ENCODE measurements around the gene CD300A. TPM values are rescaled to one million over a fixed set of nuclear protein-coding genes. Genes with fewer than 3 reads are reported as not detected.

The CD300A gene
- total RNA-seq, 5 donors from 2014 or later (not counting 1 experiment from before 2014, with no cell fraction given), result 9.2 to 18.8 (median 12.5) TPM

DNA sequence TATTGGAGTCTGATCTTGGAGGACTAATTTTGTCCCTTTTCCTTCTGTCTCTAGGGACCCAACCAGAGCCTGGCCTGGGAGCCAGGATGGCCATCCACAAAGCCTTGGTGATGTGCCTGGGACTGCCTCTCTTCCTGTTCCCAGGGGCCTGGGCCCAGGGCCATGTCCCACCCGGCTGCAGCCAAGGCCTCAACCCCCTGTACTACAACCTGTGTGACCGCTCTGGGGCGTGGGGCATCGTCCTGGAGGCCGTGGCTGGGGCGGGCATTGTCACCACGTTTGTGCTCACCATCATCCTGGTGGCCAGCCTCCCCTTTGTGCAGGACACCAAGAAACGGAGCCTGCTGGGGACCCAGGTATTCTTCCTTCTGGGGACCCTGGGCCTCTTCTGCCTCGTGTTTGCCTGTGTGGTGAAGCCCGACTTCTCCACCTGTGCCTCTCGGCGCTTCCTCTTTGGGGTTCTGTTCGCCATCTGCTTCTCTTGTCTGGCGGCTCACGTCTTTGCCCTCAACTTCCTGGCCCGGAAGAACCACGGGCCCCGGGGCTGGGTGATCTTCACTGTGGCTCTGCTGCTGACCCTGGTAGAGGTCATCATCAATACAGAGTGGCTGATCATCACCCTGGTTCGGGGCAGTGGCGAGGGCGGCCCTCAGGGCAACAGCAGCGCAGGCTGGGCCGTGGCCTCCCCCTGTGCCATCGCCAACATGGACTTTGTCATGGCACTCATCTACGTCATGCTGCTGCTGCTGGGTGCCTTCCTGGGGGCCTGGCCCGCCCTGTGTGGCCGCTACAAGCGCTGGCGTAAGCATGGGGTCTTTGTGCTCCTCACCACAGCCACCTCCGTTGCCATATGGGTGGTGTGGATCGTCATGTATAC is 26.5 kb upstream of the CD300A start:
- peaks cover 13 to 31% of the 10 kb centered on the region in 2 donors for H3K27me3 Mint-ChIP-seq
- POLR2A ChIA-PET, result no interaction called here
- ATAC-seq (replicated peaks in 1 of 4) (no peak), DNase-seq (no peak)
- WGBS (ENCODE audit: insufficient coverage), result 60% methylated on average over 30 of the region's 31 CpGs
- CTCF ChIA-PET, result no interaction called here
- Histone ChIP-seq H3K36me3 (ENCODE audit: control insufficient read depth in 2 of 2, extremely low read depth in 1 of 2, insufficient read depth in 1 of 2, low read length in 1 of 2) (no peaks in the 10 kb centered on the region), H3K9me3 (no peaks in the 10 kb centered on the region), H3K27ac (ENCODE audit: low read length) (no peak overlapping the region), H3K4me3 (ENCODE audit: control insufficient read depth in 1 of 2, extremely low read depth in 1 of 2, low read length in 1 of 2) (no peak overlapping the region), H3K4me1 (ENCODE audit: control insufficient read depth in 1 of 2, extremely low read depth in 1 of 2, insufficient read depth in 2 of 2, low read length in 2 of 2) (peaks cover 2 to 19% of the 10 kb centered on the region in 2 experiments), H3K27me3 (replicated peaks in 1 of 2; ENCODE audit: control insufficient read depth in 2 of 2, extremely low read depth in 1 of 2, insufficient read depth in 2 of 2, low read length in 1 of 2) (peaks cover 0 to 55% of the 10 kb centered on the region in 2 experiments)
- H3K27ac Mint-ChIP-seq, result no peak overlapping the region
- H3K9me3 Mint-ChIP-seq, result peaks cover 3 to 16% (median 7%) of the 10 kb centered on the region in 3 donors
- no peaks in the 10 kb centered on the region for H3K36me3 Mint-ChIP-seq
- no peak overlapping the region for H3K4me3 Mint-ChIP-seq
- H3K4me1 Mint-ChIP-seq, result peaks cover 2 to 5% (median 3%) of the 10 kb centered on the region in 3 donors

DNA sequence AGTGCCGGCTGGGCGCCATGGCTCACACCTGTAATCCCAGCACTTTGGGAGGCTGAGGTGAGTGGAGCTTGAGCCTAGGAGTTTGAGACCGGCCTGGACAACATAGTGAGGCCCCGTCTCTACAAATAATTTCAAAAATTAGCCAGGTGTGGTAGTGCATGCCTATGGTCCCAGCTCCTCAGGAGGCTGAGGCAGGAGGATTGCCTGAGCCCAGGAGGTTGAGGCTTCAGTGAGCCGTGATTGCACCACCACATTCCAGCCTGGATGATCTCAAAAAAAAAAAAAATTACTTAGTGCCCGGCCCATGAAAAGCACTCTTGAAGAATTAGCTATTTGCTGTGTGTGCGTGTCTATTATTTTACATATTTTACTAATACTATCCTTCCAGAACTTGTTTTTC is 24.9 kb upstream of the CD300A start:
- WGBS (ENCODE audit: insufficient coverage), result 100% methylated on average over 2 of the region's 7 CpGs
- H3K4me1 ChIP-seq (ENCODE audit: control insufficient read depth in 1 of 2, extremely low read depth in 1 of 2, insufficient read depth in 2 of 2, low read length in 2 of 2), result peaks cover 2 to 22% of the 10 kb centered on the region in 2 experiments
- H3K9me3 ChIP-seq, result no peaks in the 10 kb centered on the region
- Mint-ChIP-seq H3K27me3 (peaks cover 8 to 19% of the 10 kb centered on the region in 2 donors), H3K27ac (no peak overlapping the region), H3K4me1 (peaks cover 2 to 5% (median 3%) of the 10 kb centered on the region in 3 donors), H3K9me3 (peaks cover 3 to 16% (median 7%) of the 10 kb centered on the region in 3 donors), H3K4me3 (no peak overlapping the region), H3K36me3 (no peaks in the 10 kb centered on the region)
- no peak for ATAC-seq (replicated peaks in 1 of 4)
- no peaks in the 10 kb centered on the region for H3K36me3 ChIP-seq (ENCODE audit: control insufficient read depth in 2 of 2, extremely low read depth in 1 of 2, insufficient read depth in 1 of 2, low read length in 1 of 2)
- H3K27me3 ChIP-seq (replicated peaks in 1 of 2; ENCODE audit: control insufficient read depth in 2 of 2, extremely low read depth in 1 of 2, insufficient read depth in 2 of 2, low read length in 1 of 2), result peaks cover 0 to 57% of the 10 kb centered on the region in 2 experiments
- CTCF ChIA-PET, result no interaction called here
- DNase-seq, result no peak
- POLR2A ChIA-PET, result no interaction called here
- H3K27ac ChIP-seq (ENCODE audit: low read length), result no peak overlapping the region
- H3K4me3 ChIP-seq (ENCODE audit: control insufficient read depth in 1 of 2, extremely low read depth in 1 of 2, low read length in 1 of 2), result no peak overlapping the region

DNA sequence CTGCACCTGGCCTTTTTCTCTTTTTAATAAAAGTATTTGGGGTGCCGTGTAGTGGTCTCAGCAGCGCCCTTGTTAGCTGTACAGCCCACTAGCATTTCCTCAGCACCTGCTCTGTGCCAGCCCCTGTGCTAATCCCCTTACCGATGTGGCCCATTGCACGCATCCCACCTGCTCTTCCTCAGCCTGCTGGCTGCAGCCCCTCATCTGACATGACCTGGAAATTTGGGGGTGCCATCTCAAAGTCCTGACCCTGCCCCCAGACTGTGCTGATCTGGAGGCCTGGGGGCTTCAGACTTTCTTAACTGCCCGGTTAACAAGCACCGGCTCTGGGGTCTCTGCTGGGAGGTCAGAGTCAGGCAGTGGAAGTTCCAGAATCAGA is 24.2 kb upstream of the CD300A start:
- Mint-ChIP-seq H3K4me1 (peaks cover 2 to 5% (median 5%) of the 10 kb centered on the region in 3 donors), H3K27me3 (peaks cover 8 to 16% of the 10 kb centered on the region in 2 donors), H3K36me3 (no peaks in the 10 kb centered on the region), H3K9me3 (peaks cover 3 to 16% (median 4%) of the 10 kb centered on the region in 3 donors), H3K27ac (no peak overlapping the region), H3K4me3 (no peak overlapping the region)
- H3K36me3 ChIP-seq (ENCODE audit: control insufficient read depth in 2 of 2, extremely low read depth in 1 of 2, insufficient read depth in 1 of 2, low read length in 1 of 2), result no peaks in the 10 kb centered on the region
- no peak overlapping the region for H3K4me3 ChIP-seq (ENCODE audit: control insufficient read depth in 1 of 2, extremely low read depth in 1 of 2, low read length in 1 of 2)
- WGBS (ENCODE audit: insufficient coverage), result 71% methylated on average over 6 of the region's 6 CpGs
- DNase-seq (no peak), ATAC-seq (replicated peaks in 1 of 4) (no peak)
- H3K4me1 ChIP-seq (ENCODE audit: control insufficient read depth in 1 of 2, extremely low read depth in 1 of 2, insufficient read depth in 2 of 2, low read length in 2 of 2), result peaks cover 2 to 24% of the 10 kb centered on the region in 2 experiments
- POLR2A ChIA-PET, result no interaction called here
- no peak overlapping the region for H3K27ac ChIP-seq (ENCODE audit: low read length)
- H3K9me3 ChIP-seq, result no peaks in the 10 kb centered on the region
- peaks cover 0 to 60% of the 10 kb centered on the region in 2 experiments for H3K27me3 ChIP-seq (replicated peaks in 1 of 2; ENCODE audit: control insufficient read depth in 2 of 2, extremely low read depth in 1 of 2, insufficient read depth in 2 of 2, low read length in 1 of 2)
- CTCF ChIA-PET, result no interaction called here

DNA sequence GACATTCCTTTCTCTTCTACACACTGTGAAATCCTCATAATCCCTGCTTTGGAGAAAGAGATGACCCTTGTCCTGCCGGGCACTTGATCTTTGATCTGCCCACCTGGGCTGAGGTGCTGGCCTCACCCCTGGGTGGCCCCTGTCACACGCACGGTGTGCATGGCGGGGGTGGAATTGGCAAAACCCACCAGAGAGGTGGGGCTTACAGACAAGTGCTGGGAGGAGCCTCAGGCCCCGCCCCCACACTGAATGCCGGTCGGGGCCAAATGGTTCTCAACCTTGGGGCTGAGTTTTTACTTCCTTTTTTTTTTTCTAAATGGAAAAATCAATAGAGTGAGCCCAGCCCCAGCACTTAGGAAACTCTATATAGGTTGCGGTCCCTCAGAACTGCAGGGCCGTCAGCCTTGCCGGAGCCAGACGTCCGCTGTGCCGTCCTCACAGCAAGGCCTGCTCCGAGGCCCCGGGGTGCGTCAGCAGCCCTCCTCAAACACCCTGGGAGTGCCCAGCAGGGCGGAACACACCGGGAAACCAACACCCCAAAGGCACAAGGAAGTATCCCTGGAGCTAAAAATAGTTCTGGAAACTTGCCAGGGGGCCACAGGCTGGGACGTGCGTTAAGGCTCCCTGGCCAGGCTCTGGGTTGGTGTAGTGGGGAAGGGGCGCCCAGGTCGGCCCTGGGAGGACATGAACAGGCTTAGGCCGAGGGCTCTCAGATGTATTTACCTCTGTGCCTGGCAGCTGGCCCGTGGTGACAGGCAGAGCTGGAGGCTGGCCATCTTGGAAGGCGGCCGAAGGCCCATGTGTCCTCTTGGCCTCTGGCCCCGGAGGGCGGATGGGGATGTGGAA is 23.5 kb upstream of the CD300A start:
- peaks cover 2 to 11% (median 3%) of the 10 kb centered on the region in 3 donors for H3K9me3 Mint-ChIP-seq
- no peaks in the 10 kb centered on the region for H3K36me3 ChIP-seq (ENCODE audit: control insufficient read depth in 2 of 2, extremely low read depth in 1 of 2, insufficient read depth in 1 of 2, low read length in 1 of 2)
- no peaks in the 10 kb centered on the region for H3K36me3 Mint-ChIP-seq
- ATAC-seq (replicated peaks in 1 of 4) (peak in 2 of 4 experiments; percentile 44 to 75), DNase-seq (peak in 4 of 35 experiments; percentile 14 to 44 (median 39))
- H3K4me3 Mint-ChIP-seq, result no peak overlapping the region
- no peaks in the 10 kb centered on the region for H3K9me3 ChIP-seq
- H3K27ac Mint-ChIP-seq, result no peak overlapping the region
- H3K4me1 ChIP-seq (ENCODE audit: control insufficient read depth in 1 of 2, extremely low read depth in 1 of 2, insufficient read depth in 2 of 2, low read length in 2 of 2), result peaks cover 2 to 24% of the 10 kb centered on the region in 2 experiments
- 53% methylated on average over 18 of the region's 28 CpGs for WGBS (ENCODE audit: insufficient coverage)
- ChIA-PET POLR2A (no interaction called here), CTCF (no interaction called here)
- peak overlapping the region; percentile 5 to 54 for H3K4me3 ChIP-seq (ENCODE audit: control insufficient read depth in 1 of 2, extremely low read depth in 1 of 2, low read length in 1 of 2)
- H3K27ac ChIP-seq (ENCODE audit: low read length), result no peak overlapping the region
- H3K27me3 Mint-ChIP-seq, result peaks cover 8 to 16% of the 10 kb centered on the region in 2 donors
- H3K27me3 ChIP-seq (replicated peaks in 1 of 2; ENCODE audit: control insufficient read depth in 2 of 2, extremely low read depth in 1 of 2, insufficient read depth in 2 of 2, low read length in 1 of 2), result peaks cover 0 to 60% of the 10 kb centered on the region in 2 experiments
- H3K4me1 Mint-ChIP-seq, result peaks cover 2 to 5% (median 5%) of the 10 kb centered on the region in 3 donors

DNA sequence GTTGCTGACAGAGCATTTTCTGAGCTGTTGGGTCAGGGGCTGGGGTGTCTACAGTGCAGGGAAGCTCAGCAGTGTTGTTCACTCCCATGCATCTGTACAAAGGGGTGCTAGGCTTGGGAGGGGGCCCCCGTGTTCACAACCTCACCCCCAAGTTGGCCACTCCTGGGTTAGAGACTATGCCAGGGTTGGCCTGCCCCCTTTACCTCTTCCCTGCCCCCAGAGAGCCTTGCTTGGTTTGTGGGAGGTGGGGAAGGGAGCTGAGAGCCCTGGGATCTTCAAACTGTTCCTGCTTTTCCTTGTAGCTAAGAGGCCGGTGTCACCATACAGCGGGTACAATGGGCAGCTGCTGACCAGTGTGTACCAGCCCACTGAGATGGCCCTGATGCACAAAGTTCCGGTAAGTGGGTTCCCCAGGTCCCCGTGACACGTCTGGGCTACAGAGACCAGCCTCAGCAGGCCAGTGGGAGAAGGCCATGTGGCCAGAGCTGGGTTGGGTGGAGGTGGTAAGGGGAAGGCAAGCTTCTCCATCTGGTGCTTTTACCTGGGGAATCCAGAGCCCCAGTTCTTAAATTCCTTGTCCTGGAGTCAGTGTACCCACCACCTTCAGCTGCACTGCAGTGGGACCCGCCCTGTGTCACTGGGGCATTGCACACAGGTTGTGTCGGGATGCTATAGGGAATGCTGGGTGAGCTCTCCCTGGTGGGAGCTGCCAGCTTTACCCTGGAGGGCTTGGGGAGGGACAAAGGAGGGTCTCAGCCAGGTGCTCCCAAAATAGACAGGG is 22.7 kb upstream of the CD300A start:
- ChIA-PET POLR2A (interaction anchor here in 1 of 2 donors (0.5 kb wide), 1 partner anchor 312 kb away, joined by 3 read pairs; no protein-coding TSS in a partner anchor), CTCF (interaction anchor here in 1 of 2 donors (0.7 kb wide), 1 partner anchor 28 kb away, joined by 3 read pairs; no protein-coding TSS in a partner anchor)
- H3K4me3 Mint-ChIP-seq, result no peak overlapping the region
- no peak for ATAC-seq (replicated peaks in 1 of 4)
- 89% methylated on average over 5 of the region's 8 CpGs for WGBS (ENCODE audit: insufficient coverage)
- H3K27ac Mint-ChIP-seq, result no peak overlapping the region
- Histone ChIP-seq H3K27me3 (replicated peaks in 1 of 2; ENCODE audit: control insufficient read depth in 2 of 2, extremely low read depth in 1 of 2, insufficient read depth in 2 of 2, low read length in 1 of 2) (peaks cover 0 to 60% of the 10 kb centered on the region in 2 experiments), H3K27ac (ENCODE audit: low read length) (no peak overlapping the region), H3K36me3 (ENCODE audit: control insufficient read depth in 2 of 2, extremely low read depth in 1 of 2, insufficient read depth in 1 of 2, low read length in 1 of 2) (no peaks in the 10 kb centered on the region), H3K4me3 (ENCODE audit: control insufficient read depth in 1 of 2, extremely low read depth in 1 of 2, low read length in 1 of 2) (no peak overlapping the region), H3K9me3 (no peaks in the 10 kb centered on the region), H3K4me1 (ENCODE audit: control insufficient read depth in 1 of 2, extremely low read depth in 1 of 2, insufficient read depth in 2 of 2, low read length in 2 of 2) (peaks cover 2 to 24% of the 10 kb centered on the region in 2 experiments)
- peaks cover 0 to 6% (median 1%) of the 10 kb centered on the region in 3 donors for H3K9me3 Mint-ChIP-seq
- H3K27me3 Mint-ChIP-seq, result peaks cover 8 to 16% of the 10 kb centered on the region in 2 donors
- no peaks in the 10 kb centered on the region for H3K36me3 Mint-ChIP-seq
- no peak for DNase-seq
- peaks cover 2 to 5% (median 5%) of the 10 kb centered on the region in 3 donors for H3K4me1 Mint-ChIP-seq
